ENCODE results near the gene PDP2. TPM values are rescaled to one million over a fixed set of nuclear protein-coding genes. Genes with fewer than 3 reads are reported as not detected.

The PDP2 gene
- total RNA-seq, 2 donors from 2014 or later = 4.4 to 6.9 TPM

DNA sequence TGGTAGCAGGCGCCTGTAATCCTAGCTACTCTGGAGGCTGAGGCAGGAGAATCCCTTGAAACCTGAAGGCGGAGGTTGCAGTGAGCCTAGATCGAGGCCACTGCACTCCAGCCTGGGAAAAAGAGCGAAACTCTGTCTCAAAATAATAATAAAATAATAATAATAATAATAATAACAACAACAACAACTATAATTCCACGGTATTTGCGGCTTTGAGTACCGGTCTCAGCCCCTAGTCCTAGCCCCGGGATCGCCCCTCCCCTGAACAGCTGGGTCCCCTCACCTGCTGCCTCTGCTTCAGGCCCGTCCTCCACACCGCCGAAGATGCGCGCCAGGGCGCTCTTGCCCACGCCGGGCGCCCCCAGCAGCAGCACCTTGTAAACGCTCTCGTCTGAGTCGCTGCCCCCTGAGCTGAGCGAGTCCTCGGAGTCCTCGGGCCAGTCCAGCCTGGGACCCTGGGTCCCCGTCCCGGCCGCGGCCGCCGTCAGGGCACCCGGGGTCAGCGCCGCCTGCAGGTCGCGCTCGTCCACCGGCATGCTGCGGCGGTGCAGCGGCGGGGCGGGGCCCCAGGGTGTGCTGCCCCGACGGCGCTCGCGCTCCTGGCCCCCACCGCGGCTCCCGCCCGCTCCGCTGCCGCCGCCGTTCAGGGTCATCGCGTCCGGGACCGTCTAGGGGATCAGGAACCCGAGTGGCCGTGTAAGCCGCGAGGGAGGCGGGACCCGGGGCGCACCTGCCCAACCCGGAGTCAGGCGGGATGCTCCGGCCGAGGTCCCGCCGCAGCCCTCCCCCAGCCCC is 44.4 kb downstream of the PDP2 start:
- no peak overlapping the region for H3K27ac ChIP-seq

DNA sequence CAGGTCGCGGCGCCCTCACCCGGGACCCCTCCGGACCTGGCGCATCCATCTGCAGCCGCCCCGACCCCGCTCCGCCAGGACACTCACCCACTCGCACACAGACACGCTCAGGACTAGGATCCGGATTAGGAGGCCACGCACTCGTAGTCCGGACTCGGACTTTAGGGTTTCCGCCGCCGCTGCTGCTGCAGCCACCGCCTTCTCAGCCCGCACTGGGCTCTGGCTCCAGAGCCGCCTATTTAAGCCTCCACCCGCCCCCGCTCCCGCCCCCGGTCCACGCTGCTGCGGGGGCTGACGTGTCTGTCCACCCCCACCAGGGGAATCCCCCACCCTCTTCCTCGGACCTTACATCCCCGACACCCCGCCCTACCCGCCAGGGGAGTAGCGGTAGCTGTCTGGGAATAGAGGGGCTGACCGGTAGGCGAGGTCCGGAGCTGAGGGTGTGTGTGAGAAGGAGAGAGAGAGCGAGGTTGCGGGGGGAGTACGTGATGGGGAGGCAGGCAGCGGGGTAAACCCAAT is 45.1 kb downstream of the PDP2 start, which contains the start of gene RRAD:
Gene RRAD (minus strand): TSS at position 214 of the 519 bp plus-strand sequence. CDS start 356 bp downstream, outside the sequence.
- intact Hi-C loops (cut with DNase I) = no loop called here
- H3K9me3 ChIP-seq = no peaks in the 10 kb centered on the region
- no peak within 1 kb of the TSS for H3K4me3 ChIP-seq
- ATAC-seq = peak; percentile 10
- TF ChIP-seq, protein P1, sequence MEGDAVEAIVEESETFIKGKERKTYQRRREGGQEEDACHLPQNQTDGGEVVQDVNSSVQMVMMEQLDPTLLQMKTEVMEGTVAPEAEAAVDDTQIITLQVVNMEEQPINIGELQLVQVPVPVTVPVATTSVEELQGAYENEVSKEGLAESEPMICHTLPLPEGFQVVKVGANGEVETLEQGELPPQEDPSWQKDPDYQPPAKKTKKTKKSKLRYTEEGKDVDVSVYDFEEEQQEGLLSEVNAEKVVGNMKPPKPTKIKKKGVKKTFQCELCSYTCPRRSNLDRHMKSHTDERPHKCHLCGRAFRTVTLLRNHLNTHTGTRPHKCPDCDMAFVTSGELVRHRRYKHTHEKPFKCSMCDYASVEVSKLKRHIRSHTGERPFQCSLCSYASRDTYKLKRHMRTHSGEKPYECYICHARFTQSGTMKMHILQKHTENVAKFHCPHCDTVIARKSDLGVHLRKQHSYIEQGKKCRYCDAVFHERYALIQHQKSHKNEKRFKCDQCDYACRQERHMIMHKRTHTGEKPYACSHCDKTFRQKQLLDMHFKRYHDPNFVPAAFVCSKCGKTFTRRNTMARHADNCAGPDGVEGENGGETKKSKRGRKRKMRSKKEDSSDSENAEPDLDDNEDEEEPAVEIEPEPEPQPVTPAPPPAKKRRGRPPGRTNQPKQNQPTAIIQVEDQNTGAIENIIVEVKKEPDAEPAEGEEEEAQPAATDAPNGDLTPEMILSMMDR (IDR thresholded peaks at IDR 0.05) = no peak
- TF ChIP-seq POLR2A (IDR thresholded peaks at IDR 0.05) = peak in 1 of 3 donors; percentile 11
- WGBS, 2 donors = 11 to 47% methylated on average over 12 to 36 of the region's 42 CpGs
- peaks cover 19% of the 10 kb centered on the region for H3K4me1 ChIP-seq
- no peaks in the 10 kb centered on the region for H3K36me3 ChIP-seq (replicated peaks in 1 of 2; ENCODE audit: insufficient read depth in 1 of 2, low read depth in 2 of 2)
- H3K27me3 ChIP-seq = peaks cover 0 to 12% of the 10 kb centered on the region in 2 donors
- DNase-seq = no peak
- H3K27ac ChIP-seq = no peak within 1 kb of the TSS

More for the DNA sequence above, 44.4 kb downstream of the PDP2 start:
- Histone ChIP-seq H3K36me3 (replicated peaks in 1 of 2; ENCODE audit: insufficient read depth in 1 of 2, low read depth in 2 of 2) (no peaks in the 10 kb centered on the region), H3K27me3 (peaks cover 0 to 12% of the 10 kb centered on the region in 2 donors), H3K4me3 (no peak overlapping the region), H3K9me3 (no peaks in the 10 kb centered on the region), H3K4me1 (peaks cover 19% of the 10 kb centered on the region)
- intact Hi-C loops (cut with DNase I) = no loop called here
- 9 to 37% methylated on average over 18 to 64 of the region's 72 CpGs for WGBS, 2 donors
- peak in 2 of 4 donors; percentile 30 to 47 for DNase-seq
- peak; percentile 57 for ATAC-seq
- no peak for TF ChIP-seq POLR2A (IDR thresholded peaks at IDR 0.05)
- TF ChIP-seq, protein P1 (IDR thresholded peaks at IDR 0.05) = peak in 3 of 7 experiments; percentile 17 to 49 (median 39)

DNA sequence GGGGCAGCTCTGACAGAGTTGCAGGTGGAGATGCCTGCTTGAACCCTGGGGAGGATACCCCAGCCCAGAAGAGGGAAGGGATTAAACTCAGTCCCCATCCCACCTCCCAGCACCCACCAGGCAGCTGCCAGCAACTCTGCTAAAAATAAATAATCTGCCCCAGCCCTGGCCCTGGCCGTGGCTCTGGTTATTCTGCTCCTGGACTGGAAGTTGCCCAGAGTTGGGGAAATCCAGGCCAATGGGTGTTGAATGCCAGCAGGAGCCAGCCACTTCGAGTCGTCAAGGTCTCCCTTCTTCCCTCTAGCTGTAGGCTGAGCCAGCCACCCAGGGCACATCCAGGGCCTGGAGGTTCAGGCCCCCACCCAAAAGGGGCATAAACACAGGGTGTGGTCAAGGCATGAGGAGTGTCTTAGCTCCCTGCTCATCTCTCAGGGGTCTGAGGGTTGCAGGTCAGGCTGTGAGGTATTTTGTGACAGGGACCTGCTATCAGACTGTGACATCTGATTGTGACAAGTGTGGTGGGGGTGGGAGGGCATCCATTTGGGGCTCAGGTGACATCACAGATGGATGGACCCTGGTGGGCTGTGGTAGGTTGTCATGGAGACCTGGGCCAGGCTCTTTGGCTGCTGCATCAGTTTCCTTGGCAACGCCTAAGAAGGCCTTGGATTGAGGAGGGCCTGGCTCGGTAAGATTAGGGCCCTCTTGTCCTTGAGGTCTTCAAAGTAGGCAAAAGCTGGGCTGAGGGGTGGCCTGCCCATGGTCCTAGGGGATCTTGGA is 46.0 kb downstream of the PDP2 start:
- 33% methylated on average over 5 of the region's 5 CpGs; no CpG with 5 or more reads in 1 of the 2 donors for WGBS, 2 donors
- no peak overlapping the region for H3K27ac ChIP-seq
- ATAC-seq (no peak), DNase-seq (peak in 1 of 4 donors; percentile 38)
- H3K9me3 ChIP-seq = no peaks in the 10 kb centered on the region
- H3K27me3 ChIP-seq = peaks cover 0 to 12% of the 10 kb centered on the region in 2 donors
- intact Hi-C loops (cut with DNase I) = no loop called here
- H3K4me3 ChIP-seq = no peak overlapping the region
- TF ChIP-seq POLR2A (IDR thresholded peaks at IDR 0.05) = no peak
- TF ChIP-seq, protein P1 (IDR thresholded peaks at IDR 0.05) = no peak
- H3K36me3 ChIP-seq (replicated peaks in 1 of 2; ENCODE audit: insufficient read depth in 1 of 2, low read depth in 2 of 2) = no peaks in the 10 kb centered on the region
- peaks cover 19% of the 10 kb centered on the region for H3K4me1 ChIP-seq

DNA sequence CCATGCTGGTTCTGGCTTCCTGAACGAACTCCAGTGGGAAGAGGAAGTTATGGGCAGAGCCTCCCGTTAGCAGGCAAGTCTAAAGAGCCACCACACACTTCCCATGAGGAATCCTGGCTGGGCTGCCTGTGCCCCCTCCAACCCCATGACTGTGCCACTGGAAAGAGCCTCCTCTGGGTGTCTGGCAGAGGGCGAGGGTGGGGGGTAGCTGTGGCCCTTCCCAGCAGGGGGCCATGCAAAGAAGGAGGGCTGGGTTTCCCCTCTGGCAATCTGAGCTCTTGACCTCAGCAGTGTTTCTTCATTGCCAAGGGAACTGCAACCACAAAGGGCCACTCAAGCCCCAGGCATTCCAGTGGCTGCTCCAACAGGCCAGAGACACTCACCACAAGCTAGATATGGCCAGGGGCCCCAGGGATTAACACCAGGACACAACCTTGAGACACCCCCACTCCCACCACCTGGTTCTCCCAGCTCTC is 46.7 kb downstream of the PDP2 start:
- Histone ChIP-seq H3K4me1 (peaks cover 19% of the 10 kb centered on the region), H3K9me3 (no peaks in the 10 kb centered on the region), H3K36me3 (replicated peaks in 1 of 2; ENCODE audit: insufficient read depth in 1 of 2, low read depth in 2 of 2) (no peaks in the 10 kb centered on the region), H3K27me3 (peaks cover 0 to 12% of the 10 kb centered on the region in 2 donors), H3K4me3 (no peak overlapping the region), H3K27ac (no peak overlapping the region)
- DNase-seq (no peak), ATAC-seq (no peak)
- intact Hi-C loops (cut with DNase I) = no loop called here
- WGBS, 2 donors = 68% methylated on average over 3 of the region's 3 CpGs; no CpG with 5 or more reads in 1 of the 2 donors
- TF ChIP-seq, protein P1 (IDR thresholded peaks at IDR 0.05) = no peak
- no peak for TF ChIP-seq POLR2A (IDR thresholded peaks at IDR 0.05)

Measured in body of pancreas (tissue), 4 donors.